Measurements from ENCODE around the gene DIP2C. TPM values are rescaled to one million over a fixed set of nuclear protein-coding genes. Genes with fewer than 3 reads are reported as not detected.
"Not testable (repeated sequence)": the region's sequence is repeated elsewhere in the genome, so short reads cannot be mapped to it uniquely, and the experiment has no call there.

Gene DIP2C
- total RNA-seq, 2 experiments from 2014 or later: 0.22 to 0.54 TPM

GRCh38 chr10:481628-482027, 207.8 kb downstream of the DIP2C start:
- Mint-ChIP-seq H3K4me1 (peaks cover 6% of the 10 kb centered on the region), H3K27me3 (no peaks in the 10 kb centered on the region), H3K9me3 (peaks cover 7% of the 10 kb centered on the region), H3K4me3 (no peak overlapping the region), H3K27ac (no peak overlapping the region), H3K36me3 (peaks cover 3% of the 10 kb centered on the region)
- DNase-seq: no peak

- no peak for DNase-seq
- Mint-ChIP-seq H3K27me3 (no peaks in the 10 kb centered on the region), H3K27ac (no peak overlapping the region), H3K36me3 (peaks cover 3% of the 10 kb centered on the region), H3K4me1 (peaks cover 7% of the 10 kb centered on the region), H3K4me3 (no peak overlapping the region), H3K9me3 (peaks cover 7% of the 10 kb centered on the region)
Measured at GRCh38 chr10:480928-481552, 208.4 kb downstream of the DIP2C start.

GRCh38 chr10:480498-480927, 209.0 kb downstream of the DIP2C start:
- no peak for DNase-seq
- Mint-ChIP-seq H3K36me3 (peaks cover 3% of the 10 kb centered on the region), H3K4me1 (peaks cover 7% of the 10 kb centered on the region), H3K9me3 (peaks cover 7% of the 10 kb centered on the region), H3K4me3 (no peak overlapping the region), H3K27me3 (no peaks in the 10 kb centered on the region), H3K27ac (no peak overlapping the region)

- not testable (repeated sequence) for H3K36me3 Mint-ChIP-seq, DNase-seq, H3K27ac Mint-ChIP-seq, H3K4me1 Mint-ChIP-seq, H3K9me3 Mint-ChIP-seq, H3K27me3 Mint-ChIP-seq, H3K4me3 Mint-ChIP-seq
Measured at GRCh38 chr10:479706-480497, 209.6 kb downstream of the DIP2C start.

GRCh38 chr10:478471-479245, 210.8 kb downstream of the DIP2C start:
- Mint-ChIP-seq H3K27me3 (no peaks in the 10 kb centered on the region), H3K9me3 (peaks cover 7% of the 10 kb centered on the region), H3K4me3 (no peak overlapping the region), H3K36me3 (peaks cover 3% of the 10 kb centered on the region), H3K4me1 (peaks cover 7% of the 10 kb centered on the region), H3K27ac (no peak overlapping the region)
- DNase-seq: no peak

GRCh38 chr10:477620-478019, 211.8 kb downstream of the DIP2C start:
- H3K36me3 Mint-ChIP-seq: peaks cover 3% of the 10 kb centered on the region
- no peaks in the 10 kb centered on the region for H3K27me3 Mint-ChIP-seq
- peaks cover 7% of the 10 kb centered on the region for H3K4me1 Mint-ChIP-seq
- peak overlapping the region; percentile 20 for H3K4me3 Mint-ChIP-seq
- H3K27ac Mint-ChIP-seq: no peak overlapping the region
- no peak for DNase-seq
- H3K9me3 Mint-ChIP-seq: peaks cover 7% of the 10 kb centered on the region

GRCh38 chr10:476455-476780, 213.1 kb downstream of the DIP2C start:
- Mint-ChIP-seq H3K27me3 (no peaks in the 10 kb centered on the region), H3K4me3 (no peak overlapping the region), H3K4me1 (peaks cover 7% of the 10 kb centered on the region), H3K36me3 (peaks cover 3% of the 10 kb centered on the region), H3K27ac (no peak overlapping the region), H3K9me3 (peaks cover 7% of the 10 kb centered on the region)
- DNase-seq: no peak

GRCh38 chr10:475709-476454, 213.6 kb downstream of the DIP2C start:
- Mint-ChIP-seq H3K4me1 (peaks cover 8% of the 10 kb centered on the region), H3K27me3 (no peaks in the 10 kb centered on the region), H3K9me3 (peaks cover 7% of the 10 kb centered on the region), H3K4me3 (no peak overlapping the region), H3K36me3 (peaks cover 3% of the 10 kb centered on the region), H3K27ac (no peak overlapping the region)
- no peak for DNase-seq

- Mint-ChIP-seq H3K27me3 (no peaks in the 10 kb centered on the region), H3K4me3 (no peak overlapping the region)
Measured at GRCh38 chr10:474946-475345, 214.5 kb downstream of the DIP2C start.

GRCh38 chr10:474406-474805, 215.1 kb downstream of the DIP2C start:
- H3K27me3 Mint-ChIP-seq: no peaks in the 10 kb centered on the region
- H3K4me3 Mint-ChIP-seq: no peak overlapping the region
- H3K9me3 Mint-ChIP-seq: peaks cover 8% of the 10 kb centered on the region
- H3K27ac Mint-ChIP-seq: no peak overlapping the region
- no peak for DNase-seq
- H3K36me3 Mint-ChIP-seq: peaks cover 6% of the 10 kb centered on the region
- H3K4me1 Mint-ChIP-seq: peaks cover 19% of the 10 kb centered on the region

More at GRCh38 chr10:474946-475345, 214.5 kb downstream of the DIP2C start:
- no peak overlapping the region for H3K27ac Mint-ChIP-seq
- H3K36me3 Mint-ChIP-seq: peaks cover 5% of the 10 kb centered on the region
- DNase-seq: no peak
- H3K4me1 Mint-ChIP-seq: peaks cover 15% of the 10 kb centered on the region
- H3K9me3 Mint-ChIP-seq: peaks cover 7% of the 10 kb centered on the region

GRCh38 chr10:472241-472910, 217.1 kb downstream of the DIP2C start:
- no peak for DNase-seq
- Mint-ChIP-seq H3K27me3 (no peaks in the 10 kb centered on the region), H3K36me3 (peaks cover 6% of the 10 kb centered on the region), H3K4me1 (peaks cover 19% of the 10 kb centered on the region), H3K9me3 (peaks cover 5% of the 10 kb centered on the region), H3K27ac (no peak overlapping the region), H3K4me3 (no peak overlapping the region)

GRCh38 chr10:470339-471003, 219.0 kb downstream of the DIP2C start:
- H3K27me3 Mint-ChIP-seq: no peaks in the 10 kb centered on the region
- H3K4me1 Mint-ChIP-seq: peaks cover 13% of the 10 kb centered on the region
- H3K9me3 Mint-ChIP-seq: peaks cover 1% of the 10 kb centered on the region
- peak; percentile 31 for DNase-seq
- H3K27ac Mint-ChIP-seq: peak overlapping the region; percentile 78
- peak overlapping the region; percentile 70 for H3K4me3 Mint-ChIP-seq
- peaks cover 3% of the 10 kb centered on the region for H3K36me3 Mint-ChIP-seq

- no peak for DNase-seq
- Mint-ChIP-seq H3K27ac (peak overlapping the region; percentile 78), H3K4me1 (peaks cover 13% of the 10 kb centered on the region), H3K4me3 (peak overlapping the region; percentile 70), H3K36me3 (peaks cover 3% of the 10 kb centered on the region), H3K27me3 (no peaks in the 10 kb centered on the region), H3K9me3 (peaks cover 1% of the 10 kb centered on the region)
Measured at GRCh38 chr10:469947-470338, 219.5 kb downstream of the DIP2C start.

- peaks cover 4% of the 10 kb centered on the region for H3K36me3 Mint-ChIP-seq
- DNase-seq: no peak
- no peak overlapping the region for H3K27ac Mint-ChIP-seq
- no peak overlapping the region for H3K4me3 Mint-ChIP-seq
- peaks cover 2% of the 10 kb centered on the region for H3K4me1 Mint-ChIP-seq
- H3K9me3 Mint-ChIP-seq: peaks cover 5% of the 10 kb centered on the region
- H3K27me3 Mint-ChIP-seq: peaks cover 3% of the 10 kb centered on the region
Measured at GRCh38 chr10:459743-460142, 229.7 kb downstream of the DIP2C start.
